NB4 (cell line): ENCODE results near the gene PLK1.
"Not testable (repeated sequence)": the region's sequence is repeated elsewhere in the genome, so short reads cannot be mapped to it uniquely, and the experiment has no call there.

ENCODE experiments used
- DNase-seq: peaks from one replicate; pipeline ENCODE4 v3.0.0; 2010; ENCODE audit warnings: low read depth
- H3K4me3 ChIP-seq: one replicate; pipeline ENCODE4 v1.5.1; 2011; ENCODE audit warnings: mild to moderate bottlenecking, low read depth, low read length, moderate library complexity
- CTCF ChIP-seq: IDR thresholded peaks from one replicate; pipeline ENCODE4 v1.5.1; 2012; ENCODE audit warnings: low read depth, low read length
- MAX ChIP-seq: IDR thresholded peaks from 2 replicates; pipeline ENCODE4 v1.6.1; 2011; ENCODE audit warnings: low read depth, low read length
- MYC ChIP-seq: IDR thresholded peaks from 2 replicates; pipeline ENCODE4 v1.6.1; 2011; ENCODE audit warnings: low read depth, low read length
- POLR2A ChIP-seq: IDR thresholded peaks from 2 replicates; pipeline ENCODE4 v1.6.1; 2011; ENCODE audit warnings: mild to moderate bottlenecking; ENCODE audit not compliant: insufficient read length; ENCODE audit errors: extremely low read depth

Gene PLK1

GRCh38 chr16:23678430-23679273 lies at the start of gene PLK1:
TSS of gene PLK1 (plus strand) at chr16:23678889. CDS start at chr16:23678933, 44 bp downstream.
- TF ChIP-seq CTCF (no peak), POLR2A (peak; percentile 65), MAX (peak; percentile 93), MYC (peak; percentile 89)
- peak within 1 kb of the TSS; percentile 95 for H3K4me3 ChIP-seq
- DNase-seq: peak; percentile 93

- no peak overlapping the region for H3K4me3 ChIP-seq
- DNase-seq: no peak
- TF ChIP-seq MYC (no peak), CTCF (no peak), POLR2A (no peak), MAX (no peak)
Measured at GRCh38 chr16:23629516-23629915, 49.2 kb upstream of the PLK1 start.

- not testable (repeated sequence) for H3K4me3 ChIP-seq, DNase-seq
Measured at GRCh38 chr16:23631874-23632273, 46.8 kb upstream of the PLK1 start.

GRCh38 chr16:23634461-23635036 lies 44.1 kb upstream of the PLK1 start:
- H3K4me3 ChIP-seq: no peak overlapping the region
- no peak for DNase-seq
- TF ChIP-seq MAX: no peak
- TF ChIP-seq CTCF: no peak
- TF ChIP-seq MYC: no peak
- no peak for TF ChIP-seq POLR2A

GRCh38 chr16:23635958-23636357 lies 42.7 kb upstream of the PLK1 start:
- TF ChIP-seq MYC (no peak), POLR2A (no peak), MAX (no peak), CTCF (no peak)
- no peak overlapping the region for H3K4me3 ChIP-seq
- peak; percentile 14 for DNase-seq

GRCh38 chr16:23640615-23640930 lies 38.1 kb upstream of the PLK1 start:
- TF ChIP-seq MAX (no peak), MYC (no peak), CTCF (no peak), POLR2A (no peak)
- peak overlapping the region; percentile 99 for H3K4me3 ChIP-seq
- DNase-seq: no peak
